Endothelial cell of umbilical vein (primary cell): ENCODE results near the gene MTMR3. TPM values are rescaled to one million over a fixed set of nuclear protein-coding genes. Genes with fewer than 3 reads are reported as not detected.
A peak's percentile ranks its signal among the peaks of the same experiment; 100 is the strongest.

ENCODE experiments used
- BruUV-seq: library from RNA; stranded (reverse); fragments of 400-500 nt; replicated peaks from 2 replicates; lab custom pipeline; 2021; lab: Mats Ljungman, UMichigan
- CTCF ChIA-PET: fragments of 300-600, 350-600 bp; sonication (Branson Sonifier 250); formaldehyde crosslinking; loops from one replicate; lab custom pipeline; 2021; ENCODE audit warnings: antibody characterized with exemption, inconsistent platforms; lab: Charles Lee
- POLR2A ChIA-PET: fragments of 300-600, 350-600 bp; sonication (Branson Sonifier 250); formaldehyde crosslinking; loops from one replicate; lab custom pipeline; 2021; ENCODE audit warnings: antibody characterized with exemption, inconsistent platforms; lab: Charles Lee
- DNase-seq: peaks from one replicate; pipeline ENCODE4 v3.0.0-alpha.2; 2011; ENCODE audit warnings: low read depth, low spot score
- FAIRE-seq: peaks from 2 replicates; lab custom pipeline; 2011; peaks lifted over from hg19 to GRCh38; lab: Jason Lieb, UNC
- H2AFZ ChIP-seq: 2 replicates; pipeline ENCODE4 v1.6.0; 2012; ENCODE audit warnings: low read depth, low read length, control low read depth, inconsistent platforms
- H3K27ac ChIP-seq: 2 replicates; pipeline ENCODE4 v1.5.1; 2011; ENCODE audit warnings: low read depth, mild to moderate bottlenecking, control low read depth, low read length, moderate library complexity; ENCODE audit not compliant: insufficient read depth
- H3K27me3 ChIP-seq, 2 experiments: 2 replicates each; pipeline versions ENCODE4 v1.6.0 to v1.6.1; 2011; ENCODE audit warnings: low read length in 2 of 2, mixed read lengths in 1 of 2; ENCODE audit not compliant: control insufficient read depth in 2 of 2, insufficient read depth in 2 of 2
- H3K36me3 ChIP-seq, 2 experiments: 2 replicates in 1 of 2; 3 replicates in 1 of 2; pipeline ENCODE4 v1.5.1; 2011; ENCODE audit warnings: low read length in 2 of 2, mild to moderate bottlenecking in 1 of 2, moderate library complexity in 1 of 2; ENCODE audit not compliant: control insufficient read depth in 2 of 2, insufficient read depth in 2 of 2; ENCODE audit errors: extremely low read depth in 1 of 2
- H3K4me1 ChIP-seq: 3 replicates; pipeline ENCODE4 v1.5.1; 2011; ENCODE audit warnings: mild to moderate bottlenecking, low read length; ENCODE audit not compliant: control insufficient read depth, insufficient read depth; ENCODE audit errors: extremely low read depth
- H3K4me2 ChIP-seq: 2 replicates; pipeline ENCODE4 v1.6.1; 2011; ENCODE audit warnings: low read length, control low read depth, mixed read lengths; ENCODE audit not compliant: insufficient read depth
- H3K4me3 ChIP-seq, 3 experiments: fragments of 200-600 bp in 1 of 3; sonication (generic), shearing (Covaris generic) in 1 of 3; replicated peaks in 1 of 3; 2 replicates each; pipeline ENCODE4 v1.5.1; 2011 to 2016; ENCODE audit warnings: control low read depth in 3 of 3, low read length in 3 of 3, mild to moderate bottlenecking in 2 of 3, inconsistent platforms in 1 of 3, low read depth in 1 of 3, moderate library complexity in 1 of 3; ENCODE audit not compliant: insufficient read depth in 1 of 3
- H3K79me2 ChIP-seq: 2 replicates; pipeline ENCODE4 v1.6.0; 2012; ENCODE audit warnings: low read length, inconsistent platforms; ENCODE audit not compliant: control insufficient read depth, insufficient read depth
- H3K9ac ChIP-seq: replicated peaks from 2 replicates; pipeline ENCODE3; 2011; ENCODE audit warnings: low read length, control low read depth; ENCODE audit not compliant: insufficient read depth; ENCODE audit errors: extremely low read depth
- H3K9me1 ChIP-seq: replicated peaks from 3 replicates; pipeline ENCODE4 v1.6.0; 2011; ENCODE audit warnings: mild to moderate bottlenecking, low read length; ENCODE audit not compliant: control insufficient read depth, insufficient read depth; ENCODE audit errors: extremely low read depth
- H3K9me3 ChIP-seq: replicated peaks from 2 replicates; pipeline ENCODE4 v1.5.1; 2012; ENCODE audit warnings: low read length, inconsistent platforms; ENCODE audit not compliant: control insufficient read depth, insufficient read depth
- H4K20me1 ChIP-seq: replicated peaks from 2 replicates; pipeline ENCODE3; 2011; ENCODE audit warnings: mild to moderate bottlenecking, low read length; ENCODE audit not compliant: control insufficient read depth, insufficient read depth; ENCODE audit errors: extremely low read depth
- CTCF ChIP-seq, 2 donors: IDR thresholded peaks; 1 replicate in 1 of 2; 2 replicates in 1 of 2; pipeline ENCODE4 v1.5.1; 2011; ENCODE audit warnings: low read length in 2 of 2, mild to moderate bottlenecking in 2 of 2, moderate library complexity in 2 of 2, control low read depth in 1 of 2, inconsistent platforms in 1 of 2, low read depth in 1 of 2; ENCODE audit not compliant: insufficient read depth in 1 of 2; ENCODE audit errors: extremely low read depth in 1 of 2
- EZH2 ChIP-seq: IDR thresholded peaks from 2 replicates; pipeline ENCODE4 v1.6.1; 2012; ENCODE audit warnings: borderline replicate concordance, low read depth, mild to moderate bottlenecking, moderate library complexity, low read length, inconsistent platforms; ENCODE audit not compliant: severe bottlenecking
- FOS ChIP-seq: IDR thresholded peaks from 2 replicates; pipeline ENCODE4 v1.6.1; 2011; ENCODE audit warnings: mild to moderate bottlenecking, low read length, moderate library complexity, borderline replicate concordance; ENCODE audit not compliant: insufficient read depth
- GATA2 ChIP-seq: IDR thresholded peaks from 2 replicates; pipeline ENCODE4 v1.7.0; 2011; ENCODE audit warnings: low read depth, mild to moderate bottlenecking, moderate library complexity, mixed read lengths, low read length; ENCODE audit not compliant: insufficient read length, insufficient read depth
- JUN ChIP-seq: IDR thresholded peaks from 2 replicates; pipeline ENCODE4 v1.6.1; 2011; ENCODE audit warnings: borderline replicate concordance, low read depth; ENCODE audit not compliant: insufficient read length, insufficient read depth
- MAX ChIP-seq: IDR thresholded peaks from 2 replicates; pipeline ENCODE4 v1.6.1; 2011; ENCODE audit not compliant: insufficient read depth, insufficient read length
- MYC ChIP-seq: IDR thresholded peaks from one replicate; pipeline ENCODE4 v1.6.1; 2011; ENCODE audit warnings: mild to moderate bottlenecking, low read depth, low read length
- POLR2A ChIP-seq: IDR thresholded peaks from 2 replicates; pipeline ENCODE4 v1.6.1; 2012; ENCODE audit warnings: low read depth, mild to moderate bottlenecking, control low read depth, low read length
- POLR2AphosphoS5 ChIP-seq: IDR thresholded peaks from 2 replicates; pipeline ENCODE4 v1.6.1; 2012; ENCODE audit warnings: low read depth, mild to moderate bottlenecking, control low read depth, low read length, moderate library complexity; ENCODE audit not compliant: insufficient read depth
- dilution Hi-C: fragments of 300-500 bp; cut with MboI; formaldehyde crosslinking; loops from one replicate; pipeline ENCODE4 v1.15.0; 2019; ENCODE audit warnings: low sequenced_read_pairs; ENCODE audit not compliant: extremely low pct_ligation_motif_present
- intact Hi-C: fragments of 100-400 bp; cut with micrococcal nuclease; formaldehyde crosslinking; loops from one replicate; pipeline ENCODE4 v1.10.0; 2022
- polyA plus RNA-seq, 4 experiments: library from polyadenylated mRNA; depleted of rRNA in 3 of 4; stranded (reverse) in 3 of 4; unstranded in 1 of 4; fragments of >200 nt; gene quantifications; 2 replicates each; pipeline versions ENCODE4 v1.2.1 to v1.2.3, GENCODE V29; 2011 to 2012; ENCODE audit warnings: missing spikeins in 1 of 4
- total RNA-seq: library from RNA; stranded (reverse); gene quantifications from 2 replicates; pipeline ENCODE4 v1.2.3, GENCODE V29; 2021

The MTMR3 gene
- total and polyA plus RNA-seq, 2 donors (not counting 3 experiments of a cell fraction or from before 2014, with no cell fraction given) = 30.1 to 36.5 TPM

- H3K4me1 ChIP-seq = peaks cover 15% of the 10 kb centered on the region
- TSS peak; percentile 39 for BruUV-seq
- H3K9me3 ChIP-seq = no peaks in the 10 kb centered on the region
- H3K27me3 ChIP-seq = no peaks in the 10 kb centered on the region
- POLR2A ChIA-PET = no interaction called here
- H3K36me3 ChIP-seq = no peaks in the 10 kb centered on the region
- peak overlapping the region; percentile 88 for H3K4me2 ChIP-seq
- H3K9ac ChIP-seq = peak overlapping the region; percentile 65
- dilution Hi-C loops = no loop called here
- H3K9me1 ChIP-seq = no peaks in the 10 kb centered on the region
- no peak for FAIRE-seq
- CTCF ChIA-PET = interaction anchor here (1.9 kb wide), 1 partner anchor 167 kb away, joined by 7 read pairs; no protein-coding TSS in a partner anchor
- TF ChIP-seq GATA2 (no peak), POLR2AphosphoS5 (no peak)
- peaks cover 14% of the 10 kb centered on the region for H3K79me2 ChIP-seq
- H2AFZ ChIP-seq = peak overlapping the region; percentile 80
- peak overlapping the region; percentile 79 to 92 (median 86) for H3K4me3 ChIP-seq
- intact Hi-C loops = loop anchor here (1.0 to 5.0 kb wide), 2 partner anchors 45 to 154 kb away; partner anchors contain the start of gene MTMR3
- no peak for DNase-seq
- H4K20me1 ChIP-seq = no peaks in the 10 kb centered on the region
- H3K27ac ChIP-seq = peak overlapping the region; percentile 42
Observed at GRCh38 chr22:29838599-29838956, 44.4 kb upstream of the MTMR3 start.

- H3K4me2 ChIP-seq = no peak overlapping the region
- dilution Hi-C loops = no loop called here
Observed at GRCh38 chr22:29839039-29839438, 43.9 kb upstream of the MTMR3 start.

More at GRCh38 chr22:29839039-29839438, 43.9 kb upstream of the MTMR3 start:
- Histone ChIP-seq H4K20me1 (no peaks in the 10 kb centered on the region), H3K4me3 (no peak overlapping the region), H3K79me2 (peaks cover 14% of the 10 kb centered on the region), H3K9me3 (no peaks in the 10 kb centered on the region), H3K27ac (no peak overlapping the region), H2AFZ (peak overlapping the region; percentile 80), H3K9ac (no peak overlapping the region), H3K27me3 (no peaks in the 10 kb centered on the region), H3K9me1 (no peaks in the 10 kb centered on the region), H3K4me1 (peaks cover 15% of the 10 kb centered on the region), H3K36me3 (no peaks in the 10 kb centered on the region)
- TF ChIP-seq MYC = no peak
- TF ChIP-seq GATA2 = no peak
- TF ChIP-seq MAX = no peak
- TF ChIP-seq CTCF (IDR thresholded peaks at IDR 0.05; ENCODE audit: extremely low read depth in 1 of 2, insufficient read depth in 1 of 2, low read depth in 1 of 2, low read length in 2 of 2) = no peak
- no peak for TF ChIP-seq EZH2
- TF ChIP-seq POLR2AphosphoS5 = no peak
- no peak for TF ChIP-seq JUN
- no peak for TF ChIP-seq FOS
- no peak for TF ChIP-seq POLR2A
- ChIA-PET POLR2A (no interaction called here), CTCF (no interaction called here)
- DNase-seq = no peak
- intact Hi-C loops = loop anchor here (5.0 kb wide), 1 partner anchor 153 kb away; no protein-coding TSS in a partner anchor
- no TSS peak for BruUV-seq
- no peak for FAIRE-seq
